SK-N-SH treated with all-trans-retinoic acid at 6 μM for 48 hours (cell line): ENCODE measurements around the gene ANKMY2.

ENCODE experiments used
- ARNTL ChIP-seq: fragments of 450-650 bp; formaldehyde crosslinking; IDR thresholded peaks from 2 replicates; pipeline ENCODE4 v1.5.0; 2020; ENCODE audit warnings: low read depth, mild to moderate bottlenecking, moderate library complexity, borderline replicate concordance
- BACH2 ChIP-seq: fragments of 250-450 bp; sonication (Bioruptor Pico); IDR thresholded peaks from 2 replicates; pipeline ENCODE4 v1.9.0; 2021; ENCODE audit warnings: mild to moderate bottlenecking, borderline replicate concordance
- CREB5 ChIP-seq: fragments of 250-450 bp; sonication (Bioruptor Pico); IDR thresholded peaks from 2 replicates; pipeline ENCODE4 v1.5.1; 2020; ENCODE audit warnings: low read depth, mild to moderate bottlenecking, moderate library complexity
- CSDC2 ChIP-seq: fragments of 250-450 bp; sonication (Bioruptor Pico); IDR thresholded peaks from 2 replicates; pipeline ENCODE4 v1.5.0; 2020; ENCODE audit warnings: mild to moderate bottlenecking, moderate library complexity
- ISL1 ChIP-seq: fragments of 250-450 bp; sonication (Bioruptor Pico); IDR thresholded peaks from 2 replicates; pipeline ENCODE4 v2.1.2; 2022; ENCODE audit warnings: mild to moderate bottlenecking, moderate library complexity
- PATZ1 ChIP-seq: fragments of 250-450 bp; sonication (Bioruptor Pico); IDR thresholded peaks from 2 replicates; pipeline ENCODE4 v1.8.0; 2020; ENCODE audit warnings: mild to moderate bottlenecking, moderate library complexity, borderline replicate concordance
- ZFP3 ChIP-seq: fragments of 250-450 bp; sonication (Bioruptor Pico); IDR thresholded peaks from 2 replicates; pipeline ENCODE4 v1.5.0; 2020; ENCODE audit warnings: mild to moderate bottlenecking, moderate library complexity
- ZFP30 ChIP-seq: fragments of 450-650 bp; formaldehyde crosslinking; IDR thresholded peaks from 2 replicates; pipeline ENCODE4 v1.5.0; 2022; ENCODE audit warnings: mild to moderate bottlenecking, moderate library complexity
- ZNF565 ChIP-seq: fragments of 450-650 bp; formaldehyde crosslinking; conservative IDR thresholded peaks from 2 replicates; pipeline ENCODE4 v1.5.0; 2020; ENCODE audit warnings: low read depth, mild to moderate bottlenecking, moderate library complexity
- ZNF70 ChIP-seq: fragments of 450-650 bp; formaldehyde crosslinking; IDR thresholded peaks from 2 replicates; pipeline ENCODE4 v1.5.0; 2020; ENCODE audit warnings: mild to moderate bottlenecking, moderate library complexity

- TF ChIP-seq ISL1 (CRISPR knock-in tag), result no peak
- no peak for TF ChIP-seq CREB5 (CRISPR knock-in tag)
- TF ChIP-seq BACH2 (CRISPR knock-in tag), result no peak
- TF ChIP-seq ZNF565, result no peak
- no peak for TF ChIP-seq PATZ1
- no peak for TF ChIP-seq CSDC2 (CRISPR knock-in tag)
- no peak for TF ChIP-seq ARNTL
- no peak for TF ChIP-seq ZNF70 (CRISPR knock-in tag)
- no peak for TF ChIP-seq ZFP3 (CRISPR knock-in tag)
- no peak for TF ChIP-seq ZFP30 (CRISPR knock-in tag)
Observed at GRCh38 chr7:16571941-16572340, 73.6 kb downstream of the ANKMY2 start.
